Measurements from ENCODE around the gene GPR146.

DNA sequence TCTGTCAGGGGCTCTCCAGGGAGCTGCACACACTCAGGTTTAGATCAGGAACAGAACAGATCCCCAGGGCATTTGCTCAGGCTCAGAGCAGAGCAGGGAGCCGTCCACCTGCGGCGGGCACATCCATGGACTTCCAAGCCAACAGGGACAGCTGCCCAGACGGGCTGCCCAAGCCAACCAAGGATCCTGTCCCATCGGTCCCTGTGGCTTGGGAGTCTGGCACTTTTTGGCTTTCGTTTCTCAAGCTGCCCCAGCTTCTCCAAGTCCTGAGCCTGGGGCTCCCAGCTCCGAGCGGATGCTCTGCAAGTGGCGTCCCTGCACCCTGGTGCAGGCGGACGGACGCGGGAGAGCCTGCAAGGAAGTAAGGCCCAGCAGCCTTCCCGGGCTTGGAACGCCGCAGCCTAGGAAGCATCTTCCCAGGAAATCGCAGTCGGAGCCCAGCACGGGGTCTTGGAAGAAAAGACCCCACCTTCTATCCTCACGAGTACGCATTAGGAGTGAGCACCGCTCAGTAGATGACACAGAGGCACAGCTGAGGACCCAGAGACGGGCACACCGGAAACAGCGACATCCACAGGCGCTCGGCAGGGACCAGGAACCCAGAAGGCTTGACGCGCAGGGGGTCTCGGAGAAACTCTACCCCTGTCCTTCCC is 6.0 kb downstream of the GPR146 start:
- TF ChIP-seq CTCF (IDR thresholded peaks at IDR 0.05): no peak
- no peak for TF ChIP-seq POLR2AphosphoS5 (IDR thresholded peaks at IDR 0.05; ENCODE audit: low read depth, low read length)

All from Panc1 (cell line).